ENCODE measurements around the gene KCNK2.

Gene KCNK2, protein sequence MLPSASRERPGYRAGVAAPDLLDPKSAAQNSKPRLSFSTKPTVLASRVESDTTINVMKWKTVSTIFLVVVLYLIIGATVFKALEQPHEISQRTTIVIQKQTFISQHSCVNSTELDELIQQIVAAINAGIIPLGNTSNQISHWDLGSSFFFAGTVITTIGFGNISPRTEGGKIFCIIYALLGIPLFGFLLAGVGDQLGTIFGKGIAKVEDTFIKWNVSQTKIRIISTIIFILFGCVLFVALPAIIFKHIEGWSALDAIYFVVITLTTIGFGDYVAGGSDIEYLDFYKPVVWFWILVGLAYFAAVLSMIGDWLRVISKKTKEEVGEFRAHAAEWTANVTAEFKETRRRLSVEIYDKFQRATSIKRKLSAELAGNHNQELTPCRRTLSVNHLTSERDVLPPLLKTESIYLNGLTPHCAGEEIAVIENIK

DNA sequence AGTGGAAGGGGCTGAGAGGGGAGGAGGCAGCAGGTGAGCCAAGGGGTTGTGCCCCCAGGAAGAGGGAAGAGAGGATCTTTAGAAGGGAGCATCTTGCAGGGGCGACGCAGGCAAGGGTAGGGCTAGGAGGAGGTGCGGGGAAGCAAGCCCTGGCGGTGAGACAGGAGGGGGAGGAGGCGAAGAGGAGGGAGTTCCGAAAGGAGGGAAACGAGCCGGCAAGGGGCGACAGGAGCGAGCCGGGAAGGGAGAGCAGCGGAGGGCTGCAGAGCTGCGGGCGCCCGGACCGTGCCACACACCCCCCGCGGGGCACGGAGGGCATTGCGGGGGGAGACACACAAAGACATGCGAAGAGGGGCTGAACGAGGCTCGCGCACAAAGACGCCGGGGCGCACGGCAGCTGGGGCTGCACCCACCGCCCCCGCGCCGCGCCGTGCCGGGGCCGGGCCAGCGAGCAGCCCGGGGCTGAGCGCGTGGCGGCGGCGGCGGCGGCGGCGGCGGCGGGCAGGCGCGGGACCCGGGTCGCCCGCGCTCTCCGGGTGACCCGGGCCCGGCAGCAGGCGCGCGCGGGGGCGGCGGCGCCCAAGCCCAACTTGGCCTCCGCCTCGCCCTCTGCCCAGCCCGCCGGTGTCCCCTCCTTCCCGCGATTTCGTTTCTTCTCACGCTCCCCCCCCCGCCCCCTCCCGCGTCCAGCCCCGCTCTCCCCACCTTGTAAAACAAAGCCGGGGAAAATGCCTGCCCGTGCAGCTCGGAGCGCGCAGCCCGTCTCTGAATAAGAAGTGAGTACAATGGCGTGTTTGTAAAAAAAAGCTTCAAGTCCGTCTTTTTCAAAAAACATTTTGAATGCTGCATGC is at the start of gene KCNK2:
Gene KCNK2 (plus strand): TSS at position 206 of the 851 bp plus-strand sequence. CDS start 649 bp downstream, outside the sequence.
- no peak within 1 kb of the TSS for H3K27ac ChIP-seq

DNA sequence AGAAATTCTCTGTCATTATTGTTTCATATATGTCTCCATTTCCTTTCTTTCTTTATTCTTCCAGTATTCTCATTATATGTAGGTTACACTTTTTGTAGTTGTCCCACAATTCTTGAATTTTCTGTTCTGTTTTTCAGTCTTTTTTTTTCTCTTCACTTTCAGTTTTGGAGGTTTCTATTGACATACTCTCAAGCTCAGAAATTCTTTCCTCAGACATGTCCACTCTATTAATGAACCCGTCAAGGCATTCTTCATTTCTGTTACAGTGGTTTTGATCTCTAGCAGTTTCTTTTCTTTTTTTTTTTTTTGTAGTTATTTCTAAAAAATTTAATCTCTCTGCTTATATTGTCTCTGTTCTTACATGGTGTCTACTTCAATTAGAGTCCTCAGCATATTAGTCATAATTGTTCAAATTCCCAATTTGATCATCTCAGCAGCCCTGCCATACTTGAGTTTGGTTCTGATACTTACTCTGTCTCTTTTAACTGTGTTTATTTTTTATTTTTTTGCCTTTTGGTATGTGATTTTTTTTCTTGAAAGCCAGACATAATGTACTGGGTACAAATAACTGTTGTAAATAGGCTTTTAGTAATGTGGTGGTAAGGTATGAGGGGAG is 49.5 kb upstream of the KCNK2 start:
- TF ChIP-seq, protein P1, sequence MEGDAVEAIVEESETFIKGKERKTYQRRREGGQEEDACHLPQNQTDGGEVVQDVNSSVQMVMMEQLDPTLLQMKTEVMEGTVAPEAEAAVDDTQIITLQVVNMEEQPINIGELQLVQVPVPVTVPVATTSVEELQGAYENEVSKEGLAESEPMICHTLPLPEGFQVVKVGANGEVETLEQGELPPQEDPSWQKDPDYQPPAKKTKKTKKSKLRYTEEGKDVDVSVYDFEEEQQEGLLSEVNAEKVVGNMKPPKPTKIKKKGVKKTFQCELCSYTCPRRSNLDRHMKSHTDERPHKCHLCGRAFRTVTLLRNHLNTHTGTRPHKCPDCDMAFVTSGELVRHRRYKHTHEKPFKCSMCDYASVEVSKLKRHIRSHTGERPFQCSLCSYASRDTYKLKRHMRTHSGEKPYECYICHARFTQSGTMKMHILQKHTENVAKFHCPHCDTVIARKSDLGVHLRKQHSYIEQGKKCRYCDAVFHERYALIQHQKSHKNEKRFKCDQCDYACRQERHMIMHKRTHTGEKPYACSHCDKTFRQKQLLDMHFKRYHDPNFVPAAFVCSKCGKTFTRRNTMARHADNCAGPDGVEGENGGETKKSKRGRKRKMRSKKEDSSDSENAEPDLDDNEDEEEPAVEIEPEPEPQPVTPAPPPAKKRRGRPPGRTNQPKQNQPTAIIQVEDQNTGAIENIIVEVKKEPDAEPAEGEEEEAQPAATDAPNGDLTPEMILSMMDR (conservative IDR thresholded peaks at IDR 0.05): no peak
- no peak for TF ChIP-seq ZFX (IDR thresholded peaks at IDR 0.05)
- no peak overlapping the region for H3K27ac ChIP-seq

More for the DNA sequence above, at the start of gene KCNK2:
- TF ChIP-seq ZFX (IDR thresholded peaks at IDR 0.05): no peak
- TF ChIP-seq, protein P1 (conservative IDR thresholded peaks at IDR 0.05): no peak

DNA sequence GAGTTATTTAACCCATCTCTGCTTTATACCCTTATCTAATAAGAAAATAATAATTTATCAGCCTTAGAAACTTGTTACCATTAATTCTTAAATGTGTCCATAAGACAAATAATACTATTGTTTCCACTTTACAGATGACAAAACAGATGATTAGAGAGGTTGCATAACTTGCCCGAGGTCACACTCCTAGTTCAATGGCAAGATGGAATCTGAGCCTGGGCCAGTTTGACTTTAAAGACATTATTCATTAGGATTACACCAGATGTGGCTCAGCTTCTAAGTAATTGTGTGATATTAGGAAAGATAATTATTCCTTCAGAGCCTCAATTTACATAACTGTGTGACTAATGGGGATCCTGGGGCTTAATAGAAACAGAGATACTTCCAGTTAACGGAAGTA is 42.3 kb upstream of the KCNK2 start:
- no peak overlapping the region for H3K27ac ChIP-seq
- no peak for TF ChIP-seq ZFX (IDR thresholded peaks at IDR 0.05)
- TF ChIP-seq, protein P1 (conservative IDR thresholded peaks at IDR 0.05): no peak

DNA sequence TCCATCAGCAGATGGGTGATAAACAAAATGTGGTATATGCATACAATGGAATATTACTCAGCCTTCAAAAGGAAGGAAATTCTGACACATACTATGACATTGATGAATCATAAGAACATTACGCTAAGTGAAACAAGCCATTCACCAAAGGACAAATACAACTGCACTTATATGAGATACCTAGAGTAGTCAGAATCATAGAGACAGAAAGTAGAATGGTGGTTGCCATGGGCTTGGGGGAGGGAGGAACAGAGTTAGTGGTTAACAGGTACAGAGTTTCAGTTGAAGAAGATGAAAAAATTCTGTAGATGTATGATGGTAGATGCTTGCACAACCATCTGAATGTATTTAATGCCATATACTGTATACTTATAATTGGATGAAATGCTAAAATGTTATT is 39.1 kb upstream of the KCNK2 start:
- TF ChIP-seq ZFX (IDR thresholded peaks at IDR 0.05): no peak
- TF ChIP-seq, protein P1 (conservative IDR thresholded peaks at IDR 0.05): no peak
- H3K27ac ChIP-seq: no peak overlapping the region

DNA sequence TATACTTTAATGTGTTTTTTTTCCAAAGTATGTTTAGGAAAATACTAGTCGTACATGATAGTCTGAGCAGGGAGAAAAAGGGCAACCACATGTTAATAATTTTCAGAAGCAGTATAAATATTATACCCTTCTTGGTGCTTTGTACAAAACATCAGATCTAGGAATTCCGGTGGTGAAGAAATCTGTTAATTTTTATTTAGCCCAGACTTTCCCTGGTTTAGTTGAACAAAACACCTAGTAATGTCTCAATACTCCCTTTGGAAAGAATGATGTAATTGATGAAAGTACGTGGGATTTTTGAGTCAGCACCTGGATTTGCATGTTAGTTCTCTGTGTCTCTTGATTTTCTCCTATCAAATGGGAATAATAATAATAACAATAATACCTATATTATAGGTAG is 38.4 kb upstream of the KCNK2 start:
- no peak for TF ChIP-seq ZFX (IDR thresholded peaks at IDR 0.05)
- TF ChIP-seq, protein P1 (conservative IDR thresholded peaks at IDR 0.05): no peak
- H3K27ac ChIP-seq: no peak overlapping the region

DNA sequence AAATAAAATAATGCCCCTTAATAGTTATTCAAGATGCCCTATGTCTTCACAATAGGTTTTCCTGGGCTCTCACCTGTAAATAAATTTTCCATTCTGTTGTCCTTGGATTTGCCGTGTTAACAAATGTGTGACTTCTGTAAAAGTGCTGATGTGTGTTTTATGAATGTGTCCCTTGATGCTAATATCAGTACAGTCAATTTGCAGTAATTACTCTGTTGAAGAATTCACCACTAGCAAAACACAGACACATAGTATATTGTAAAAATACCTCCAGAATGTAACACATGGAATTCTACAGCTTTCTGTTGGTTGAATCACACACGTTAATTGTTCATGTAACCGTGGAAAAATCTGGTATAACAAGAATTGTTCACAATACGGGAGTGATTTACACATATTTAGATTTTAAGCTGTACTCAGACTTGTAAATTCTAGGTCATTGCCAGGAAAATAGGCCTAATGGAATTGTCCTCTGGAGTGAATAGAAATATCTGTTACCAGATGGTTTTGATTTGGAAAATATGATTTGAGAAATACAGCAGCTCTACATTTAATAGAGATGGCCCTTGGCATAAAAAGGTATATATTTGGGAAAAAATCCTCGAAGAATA is 36.7 kb upstream of the KCNK2 start:
- no peak overlapping the region for H3K27ac ChIP-seq
- TF ChIP-seq ZFX (IDR thresholded peaks at IDR 0.05): no peak
- TF ChIP-seq, protein P1 (conservative IDR thresholded peaks at IDR 0.05): no peak

All from C4-2B (cell line).